ENCODE measurements around the gene RANBP3L. TPM values are rescaled to one million over a fixed set of nuclear protein-coding genes. Genes with fewer than 3 reads are reported as not detected.

Gene RANBP3L
- total and polyA plus RNA-seq, 11 donors, result 0.14 to 2.2 (median 0.38) TPM

DNA sequence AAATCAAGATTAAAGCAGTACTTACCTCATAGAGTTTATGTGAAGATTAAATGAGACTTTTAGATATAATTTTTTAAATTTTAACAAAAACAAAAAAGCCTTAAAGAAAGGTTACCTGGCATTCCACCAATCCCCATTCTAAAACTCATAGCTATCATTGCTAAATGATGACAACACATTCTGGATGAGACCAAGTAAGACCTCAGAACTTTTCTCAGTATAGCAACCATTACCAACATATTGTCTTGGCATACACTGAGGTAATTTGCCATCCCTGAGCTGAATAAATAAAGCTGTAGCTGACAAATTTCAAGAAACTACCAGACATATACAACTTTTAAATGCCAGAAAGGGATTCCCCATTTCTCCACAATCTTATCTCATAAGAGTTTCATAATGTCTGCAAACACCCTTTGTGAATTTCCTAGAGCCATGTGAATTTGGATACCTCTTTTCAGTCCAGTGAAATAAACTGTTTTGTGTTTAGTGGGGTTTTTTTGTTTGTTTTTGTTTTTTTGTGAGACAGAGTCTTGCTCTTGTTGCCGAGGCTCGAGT is 29.5 kb downstream of the RANBP3L start:
- Histone ChIP-seq H3K9me3 (no peaks in the 10 kb centered on the region), H3K4me3 (no peak overlapping the region), H3K36me3 (no peaks in the 10 kb centered on the region), H3K27ac (no peak overlapping the region), H3K4me1 (peaks cover 0 to 16% (median 0%) of the 10 kb centered on the region in 12 donors), H3K27me3 (no peaks in the 10 kb centered on the region)
- TF ChIP-seq, protein P1, sequence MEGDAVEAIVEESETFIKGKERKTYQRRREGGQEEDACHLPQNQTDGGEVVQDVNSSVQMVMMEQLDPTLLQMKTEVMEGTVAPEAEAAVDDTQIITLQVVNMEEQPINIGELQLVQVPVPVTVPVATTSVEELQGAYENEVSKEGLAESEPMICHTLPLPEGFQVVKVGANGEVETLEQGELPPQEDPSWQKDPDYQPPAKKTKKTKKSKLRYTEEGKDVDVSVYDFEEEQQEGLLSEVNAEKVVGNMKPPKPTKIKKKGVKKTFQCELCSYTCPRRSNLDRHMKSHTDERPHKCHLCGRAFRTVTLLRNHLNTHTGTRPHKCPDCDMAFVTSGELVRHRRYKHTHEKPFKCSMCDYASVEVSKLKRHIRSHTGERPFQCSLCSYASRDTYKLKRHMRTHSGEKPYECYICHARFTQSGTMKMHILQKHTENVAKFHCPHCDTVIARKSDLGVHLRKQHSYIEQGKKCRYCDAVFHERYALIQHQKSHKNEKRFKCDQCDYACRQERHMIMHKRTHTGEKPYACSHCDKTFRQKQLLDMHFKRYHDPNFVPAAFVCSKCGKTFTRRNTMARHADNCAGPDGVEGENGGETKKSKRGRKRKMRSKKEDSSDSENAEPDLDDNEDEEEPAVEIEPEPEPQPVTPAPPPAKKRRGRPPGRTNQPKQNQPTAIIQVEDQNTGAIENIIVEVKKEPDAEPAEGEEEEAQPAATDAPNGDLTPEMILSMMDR (IDR thresholded peaks at IDR 0.05), result no peak
- no peak for TF ChIP-seq POLR2A (IDR thresholded peaks at IDR 0.05)
- ATAC-seq (no peak), DNase-seq (no peak)
- 88 to 94% (median 92%) methylated on average over 2 of the region's 2 CpGs for WGBS, 4 donors
- intact Hi-C loops (cut with DNase I), result no loop called here

DNA sequence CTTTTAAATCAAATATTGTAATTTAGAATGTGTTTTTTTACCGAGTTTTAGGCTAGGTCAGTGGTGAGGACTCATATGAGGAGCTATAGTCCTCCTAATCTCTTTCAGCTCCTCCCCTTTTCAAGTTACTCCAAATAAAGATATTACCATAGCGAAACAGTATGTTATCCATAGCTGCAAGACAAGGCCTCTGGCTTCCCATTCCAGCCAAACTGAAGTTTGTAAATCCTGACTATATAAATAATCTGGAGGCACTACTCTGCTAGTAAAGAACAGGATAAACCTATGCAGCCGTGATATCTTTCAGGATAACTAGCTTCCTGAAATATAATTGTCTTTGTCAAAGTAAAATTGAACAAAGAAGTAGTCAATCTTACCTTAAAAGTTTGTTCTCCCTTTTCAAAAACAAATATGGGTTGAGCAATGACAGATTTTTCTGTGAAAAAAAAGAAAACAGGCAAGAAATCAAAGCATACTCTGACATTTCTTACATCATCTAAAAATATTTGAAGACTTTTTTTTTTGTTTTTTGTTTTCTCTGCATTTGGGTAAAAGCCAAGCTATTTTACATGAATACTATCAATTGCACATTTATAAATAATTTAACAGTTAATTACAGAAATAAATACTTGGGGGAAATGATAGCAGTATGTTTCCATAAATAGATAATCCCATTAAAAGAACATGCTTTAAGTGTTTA is 30.7 kb downstream of the RANBP3L start:
- H3K36me3 ChIP-seq, result no peaks in the 10 kb centered on the region
- DNase-seq (no peak), ATAC-seq (no peak)
- H3K27ac ChIP-seq, result no peak overlapping the region
- intact Hi-C loops (cut with DNase I), result loop anchor here in 1 of 10 donors (2.0 kb wide), 1 partner anchor 30 kb away; the partner anchor contains the start of gene RANBP3L
- no peaks in the 10 kb centered on the region for H3K9me3 ChIP-seq
- no peaks in the 10 kb centered on the region for H3K27me3 ChIP-seq
- WGBS, 4 donors, result 62 to 74% (median 71%) methylated on average over 3 of the region's 3 CpGs
- peaks cover 0 to 12% (median 0%) of the 10 kb centered on the region in 12 donors for H3K4me1 ChIP-seq
- TF ChIP-seq POLR2A (IDR thresholded peaks at IDR 0.05), result no peak
- TF ChIP-seq, protein P1 (IDR thresholded peaks at IDR 0.05), result no peak
- H3K4me3 ChIP-seq, result no peak overlapping the region

DNA sequence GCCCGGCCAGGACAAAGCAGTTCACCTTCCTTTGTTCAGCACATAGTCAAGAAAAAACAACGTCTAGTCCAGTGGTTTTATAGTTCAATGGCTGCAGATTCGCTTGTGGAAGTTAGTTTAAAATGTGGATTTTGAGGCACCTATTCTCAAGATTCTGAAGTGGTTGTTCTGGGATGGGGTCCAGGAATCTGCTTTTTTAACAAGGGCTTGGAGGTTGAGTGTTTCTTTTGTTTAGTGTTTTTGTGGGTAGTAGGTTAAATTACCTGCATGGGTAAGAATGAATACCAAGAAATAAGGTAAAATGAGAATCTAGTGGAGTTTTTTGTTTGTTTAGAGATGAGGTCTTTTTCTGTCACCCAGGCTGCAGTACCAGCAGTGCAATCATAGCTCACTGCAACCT is 31.5 kb downstream of the RANBP3L start:
- Histone ChIP-seq H3K4me1 (peaks cover 0 to 12% (median 0%) of the 10 kb centered on the region in 12 donors), H3K27ac (no peak overlapping the region), H3K27me3 (no peaks in the 10 kb centered on the region), H3K4me3 (no peak overlapping the region), H3K36me3 (no peaks in the 10 kb centered on the region), H3K9me3 (no peaks in the 10 kb centered on the region)
- no peak for TF ChIP-seq POLR2A (IDR thresholded peaks at IDR 0.05)
- TF ChIP-seq, protein P1 (IDR thresholded peaks at IDR 0.05), result no peak
- ATAC-seq (no peak), DNase-seq (no peak)
- 81 to 92% (median 89%) methylated on average over 3 of the region's 3 CpGs for WGBS, 4 donors
- intact Hi-C loops (cut with DNase I), result loop anchor here in 1 of 10 donors (2.0 kb wide), 1 partner anchor 31 kb away; the partner anchor contains the start of gene RANBP3L

DNA sequence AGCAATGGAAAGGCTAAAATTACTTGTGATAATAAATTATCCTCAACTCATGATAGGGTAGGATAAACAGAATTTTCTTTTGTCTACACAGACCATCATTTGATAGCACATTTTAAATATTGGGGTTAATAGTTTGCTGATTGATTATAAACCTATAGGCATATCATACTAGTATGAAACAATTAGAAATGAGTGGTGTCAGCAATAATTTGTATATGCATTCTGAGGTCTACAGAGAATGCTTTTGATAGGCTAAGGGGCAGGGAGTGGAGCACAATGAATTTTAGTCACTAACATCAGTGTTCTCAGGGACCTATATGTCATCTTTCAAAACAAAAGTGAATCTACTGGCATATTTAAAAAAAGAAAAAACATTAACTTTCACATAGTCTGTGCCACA is 32.2 kb downstream of the RANBP3L start:
- no peaks in the 10 kb centered on the region for H3K36me3 ChIP-seq
- no peak for DNase-seq
- H3K27ac ChIP-seq, result no peak overlapping the region
- H3K27me3 ChIP-seq, result no peaks in the 10 kb centered on the region
- no peak for ATAC-seq
- H3K4me1 ChIP-seq, result peaks cover 0 to 12% (median 0%) of the 10 kb centered on the region in 12 donors
- H3K4me3 ChIP-seq, result no peak overlapping the region
- H3K9me3 ChIP-seq, result no peaks in the 10 kb centered on the region
- intact Hi-C loops (cut with DNase I), result loop anchor here (5.0 to 10.0 kb wide), 8 partner anchors 33 to 428 kb away; partner anchors contain the start of gene RANBP3L (in 3 of the 10)
- TF ChIP-seq, protein P1 (IDR thresholded peaks at IDR 0.05), result no peak
- no peak for TF ChIP-seq POLR2A (IDR thresholded peaks at IDR 0.05)
